GM12864 (cell line): Measurements from ENCODE around the gene NADSYN1.

Experiments
- DNase-seq: peaks from one replicate; pipeline ENCODE4 v3.0.0-alpha.2; 2011; ENCODE audit warnings: low read depth
- H3K4me3 ChIP-seq: 2 replicates; pipeline ENCODE4 v1.5.1; 2011; ENCODE audit warnings: mild to moderate bottlenecking, low read depth, low read length, control low read depth
- TF ChIP-seq, protein P1 (sequence below): IDR thresholded peaks from 2 replicates; pipeline ENCODE4 v1.5.1; 2011; ENCODE audit warnings: low read depth, mild to moderate bottlenecking, moderate library complexity, low read length, control low read depth, inconsistent platforms; ENCODE audit errors: missing control alignments

The NADSYN1 gene

GRCh38 chr11:71483692-71484091 lies 30.7 kb downstream of the NADSYN1 start:
- TF ChIP-seq, protein P1, sequence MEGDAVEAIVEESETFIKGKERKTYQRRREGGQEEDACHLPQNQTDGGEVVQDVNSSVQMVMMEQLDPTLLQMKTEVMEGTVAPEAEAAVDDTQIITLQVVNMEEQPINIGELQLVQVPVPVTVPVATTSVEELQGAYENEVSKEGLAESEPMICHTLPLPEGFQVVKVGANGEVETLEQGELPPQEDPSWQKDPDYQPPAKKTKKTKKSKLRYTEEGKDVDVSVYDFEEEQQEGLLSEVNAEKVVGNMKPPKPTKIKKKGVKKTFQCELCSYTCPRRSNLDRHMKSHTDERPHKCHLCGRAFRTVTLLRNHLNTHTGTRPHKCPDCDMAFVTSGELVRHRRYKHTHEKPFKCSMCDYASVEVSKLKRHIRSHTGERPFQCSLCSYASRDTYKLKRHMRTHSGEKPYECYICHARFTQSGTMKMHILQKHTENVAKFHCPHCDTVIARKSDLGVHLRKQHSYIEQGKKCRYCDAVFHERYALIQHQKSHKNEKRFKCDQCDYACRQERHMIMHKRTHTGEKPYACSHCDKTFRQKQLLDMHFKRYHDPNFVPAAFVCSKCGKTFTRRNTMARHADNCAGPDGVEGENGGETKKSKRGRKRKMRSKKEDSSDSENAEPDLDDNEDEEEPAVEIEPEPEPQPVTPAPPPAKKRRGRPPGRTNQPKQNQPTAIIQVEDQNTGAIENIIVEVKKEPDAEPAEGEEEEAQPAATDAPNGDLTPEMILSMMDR: no peak
- DNase-seq: no peak

DNA sequence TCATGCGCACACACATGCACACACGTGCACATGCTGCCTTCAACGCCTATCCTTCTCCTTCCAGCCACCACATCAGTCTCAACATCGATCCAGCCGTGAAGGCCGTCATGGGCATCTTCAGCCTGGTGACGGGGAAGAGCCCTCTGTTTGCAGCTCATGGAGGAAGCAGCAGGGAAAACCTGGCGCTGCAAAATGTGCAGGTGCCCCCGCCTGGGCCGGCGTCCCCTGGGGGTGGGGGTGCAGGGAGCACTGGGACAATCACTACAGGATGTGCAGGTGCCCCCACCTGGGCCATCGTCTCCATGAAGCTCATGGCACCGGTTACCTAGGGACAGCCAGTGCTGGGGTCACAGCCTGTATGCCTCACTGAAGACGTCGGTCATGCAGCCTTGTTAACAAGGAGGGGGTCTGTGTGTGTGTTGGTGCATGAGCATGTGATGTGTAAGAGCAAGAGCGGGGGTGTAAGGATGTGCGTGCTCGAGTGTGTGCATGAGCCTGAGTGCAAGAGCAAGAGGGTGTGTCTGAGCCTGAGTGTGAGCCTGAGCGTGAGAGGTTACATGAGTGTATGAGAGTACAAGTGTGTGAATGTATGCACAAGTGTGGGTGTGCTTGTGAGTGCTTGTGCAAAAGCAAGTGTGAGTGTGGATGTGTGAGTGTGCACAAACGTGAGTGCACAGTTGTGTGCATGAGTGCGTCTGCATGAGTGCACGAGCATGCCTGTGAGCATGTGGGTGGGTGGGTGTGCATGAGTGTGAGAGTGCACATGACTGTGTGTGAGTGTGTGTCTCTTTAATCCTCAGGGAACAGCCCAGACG lies 31.5 kb downstream of the NADSYN1 start:
- no peak for DNase-seq
- TF ChIP-seq, protein P1: no peak
- no peak overlapping the region for H3K4me3 ChIP-seq

More at GRCh38 chr11:71483692-71484091, 30.7 kb downstream of the NADSYN1 start:
- no peak overlapping the region for H3K4me3 ChIP-seq

DNA sequence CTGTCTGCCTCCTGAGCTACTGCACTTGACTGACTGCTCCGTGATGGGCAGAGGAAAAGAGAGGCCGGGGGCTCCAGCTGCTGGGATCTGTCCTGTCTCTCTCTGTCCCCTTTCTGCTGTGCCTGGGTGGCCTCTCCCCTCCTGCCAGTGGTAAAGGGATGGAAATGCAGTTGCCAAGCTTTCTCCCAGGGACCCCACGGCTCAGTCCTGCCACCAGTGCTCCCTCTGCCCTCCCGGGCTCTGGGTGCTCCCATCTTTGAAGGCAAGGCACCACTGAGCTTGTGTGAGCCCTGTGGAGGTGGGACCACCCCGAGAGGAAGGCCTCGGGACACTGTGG lies 32.0 kb downstream of the NADSYN1 start:
- TF ChIP-seq, protein P1: no peak
- DNase-seq: no peak
- H3K4me3 ChIP-seq: no peak overlapping the region

- no peak overlapping the region for H3K4me3 ChIP-seq
- no peak for DNase-seq
- TF ChIP-seq, protein P1: no peak
Measured at GRCh38 chr11:71485466-71485865, 32.5 kb downstream of the NADSYN1 start.

GRCh38 chr11:71486320-71486719 lies 33.3 kb downstream of the NADSYN1 start:
- DNase-seq: no peak
- TF ChIP-seq, protein P1: no peak
- H3K4me3 ChIP-seq: no peak overlapping the region

- TF ChIP-seq, protein P1: no peak
- H3K4me3 ChIP-seq: no peak overlapping the region
- no peak for DNase-seq
Measured at GRCh38 chr11:71488681-71489270, 35.8 kb downstream of the NADSYN1 start.
